WTC11 (cell line): Measurements from ENCODE around the gene KICS2. TPM values are rescaled to one million over a fixed set of nuclear protein-coding genes. Genes with fewer than 3 reads are reported as not detected.

Experiments used
- ATAC-seq: fragments of 200-7000 bp; cut with Tn5 transposase; 2 replicates; pipeline ENCODE4 v1.10.0; 2021; ENCODE audit warnings: mild to moderate bottlenecking, moderate library complexity
- CTCF ChIA-PET: fragments of 300-600 bp; sonication (Branson Sonifier 250); formaldehyde crosslinking; loops from one replicate; lab custom pipeline; 2021; ENCODE audit warnings: antibody characterized with exemption; lab: Charles Lee
- POLR2A ChIA-PET: fragments of 350-600 bp; sonication (Branson Sonifier 250); formaldehyde crosslinking; loops from one replicate; lab custom pipeline; 2021; ENCODE audit warnings: antibody characterized with exemption; lab: Charles Lee
- DNase-seq: peaks from one replicate; pipeline ENCODE4 v3.0.0; 2021; ENCODE audit warnings: low spot score
- H3K27ac Mint-ChIP-seq: 2 replicates; pipeline ENCODE4 v1.8.0; 2021; ENCODE audit warnings: mixed read lengths
- H3K27me3 Mint-ChIP-seq: 2 replicates; pipeline ENCODE4 v1.8.0; 2021; ENCODE audit warnings: low read depth, mild to moderate bottlenecking, moderate library complexity, mixed read lengths
- H3K36me3 Mint-ChIP-seq: 2 replicates; pipeline ENCODE4 v1.8.0; 2021; ENCODE audit warnings: mixed read lengths
- H3K4me1 Mint-ChIP-seq: 2 replicates; pipeline ENCODE4 v1.8.0; 2022; ENCODE audit warnings: mixed read lengths
- H3K4me3 Mint-ChIP-seq: 2 replicates; pipeline ENCODE4 v1.8.0; 2021; ENCODE audit warnings: mild to moderate bottlenecking, moderate library complexity, mixed read lengths
- H3K9me3 Mint-ChIP-seq: 2 replicates; pipeline ENCODE4 v1.8.0; 2021; ENCODE audit warnings: mixed read lengths
- CBFB ChIP-seq: sonication (generic); formaldehyde crosslinking; IDR thresholded peaks from 2 replicates; pipeline ENCODE4 v1.8.1; 2022; ENCODE audit warnings: mild to moderate bottlenecking, low read depth, missing genetic modification reagents
- CREM ChIP-seq: sonication (generic); formaldehyde crosslinking; IDR thresholded peaks from 2 replicates; pipeline ENCODE4 v1.8.1; 2022; ENCODE audit warnings: mild to moderate bottlenecking, missing genetic modification reagents, moderate library complexity
- EMX1 ChIP-seq: fragments of 250-450 bp; sonication (Bioruptor Pico); IDR thresholded peaks from 2 replicates; pipeline ENCODE4 v1.8.0; 2021; ENCODE audit warnings: mild to moderate bottlenecking
- FOXP1 ChIP-seq: sonication (generic); formaldehyde crosslinking; IDR thresholded peaks from 2 replicates; pipeline ENCODE4 v1.8.0; 2022; ENCODE audit warnings: missing genetic modification reagents, mild to moderate bottlenecking, moderate library complexity, borderline replicate concordance
- GRHL2 ChIP-seq: fragments of 250-450 bp; sonication (Bioruptor Pico); IDR thresholded peaks from 2 replicates; pipeline ENCODE4 v1.8.0; 2022; ENCODE audit warnings: mild to moderate bottlenecking, moderate library complexity; ENCODE audit not compliant: insufficient replicate concordance, severe bottlenecking
- JAZF1 ChIP-seq: fragments of 250-450 bp; sonication (Bioruptor Pico); IDR thresholded peaks from 2 replicates; pipeline ENCODE4 v1.9.0; 2021; ENCODE audit warnings: moderate library complexity, mild to moderate bottlenecking, inconsistent platforms
- KAT7 ChIP-seq: sonication (generic); formaldehyde crosslinking; IDR thresholded peaks from 2 replicates; pipeline ENCODE4 v1.8.1; 2023; ENCODE audit warnings: missing genetic modification reagents, mild to moderate bottlenecking, borderline replicate concordance
- NFYB ChIP-seq: sonication (generic); formaldehyde crosslinking; conservative IDR thresholded peaks from 2 replicates; pipeline ENCODE4 v1.8.0; 2022; ENCODE audit warnings: low read depth, missing genetic modification reagents
- TEAD4 ChIP-seq: sonication (generic); formaldehyde crosslinking; IDR thresholded peaks from 2 replicates; pipeline ENCODE4 v1.8.0; 2022; ENCODE audit warnings: mild to moderate bottlenecking, missing genetic modification reagents
- TP53 ChIP-seq: sonication (generic); formaldehyde crosslinking; IDR thresholded peaks from 2 replicates; pipeline ENCODE4 v1.8.1; 2023; ENCODE audit warnings: mild to moderate bottlenecking, missing genetic modification reagents
- total RNA-seq: library from RNA; stranded (reverse); gene quantifications from 3 replicates; pipeline ENCODE4 v1.2.3, GENCODE V29; 2021
- TF ChIP-seq, protein P1 (sequence below): fragments of 250-450 bp; sonication (Bioruptor Pico); IDR thresholded peaks from 2 replicates; pipeline ENCODE4 v1.9.0; 2021; ENCODE audit warnings: mild to moderate bottlenecking
- TF ChIP-seq, protein P2 (sequence below): sonication (generic); formaldehyde crosslinking; IDR thresholded peaks from 2 replicates; pipeline ENCODE4 v1.8.0; 2022; ENCODE audit warnings: mild to moderate bottlenecking, missing genetic modification reagents
- TF ChIP-seq, protein P3 (sequence below): sonication (generic); formaldehyde crosslinking; IDR thresholded peaks from 2 replicates; pipeline ENCODE4 v1.8.0; 2022; ENCODE audit warnings: mild to moderate bottlenecking, missing genetic modification reagents
- TF ChIP-seq, protein P4 (sequence below): fragments of 250-450 bp; sonication (Bioruptor Pico); IDR thresholded peaks from 2 replicates; pipeline ENCODE4 v1.9.0; 2021; ENCODE audit warnings: mild to moderate bottlenecking, borderline replicate concordance
- TF ChIP-seq, protein P5 (sequence below): sonication (generic); formaldehyde crosslinking; IDR thresholded peaks from 2 replicates; pipeline ENCODE4 v1.8.1; 2022; ENCODE audit warnings: mild to moderate bottlenecking, moderate library complexity, missing genetic modification reagents
- TF ChIP-seq, protein P6 (sequence below): sonication (generic); formaldehyde crosslinking; IDR thresholded peaks from 2 replicates; pipeline ENCODE4 v1.8.1; 2022; ENCODE audit warnings: missing genetic modification reagents, borderline replicate concordance
- TF ChIP-seq, protein P7 (sequence below): fragments of 250-450 bp; sonication (Bioruptor Pico); conservative IDR thresholded peaks from 2 replicates; pipeline ENCODE4 v1.9.0; 2021; ENCODE audit warnings: mild to moderate bottlenecking
- TF ChIP-seq, protein P8 (sequence below): sonication (generic); formaldehyde crosslinking; IDR thresholded peaks from 2 replicates; pipeline ENCODE4 v1.8.1; 2023; ENCODE audit warnings: mild to moderate bottlenecking, missing genetic modification reagents

The KICS2 gene
- total RNA-seq, 1 experiment from 2014 or later = 10.7 TPM

DNA sequence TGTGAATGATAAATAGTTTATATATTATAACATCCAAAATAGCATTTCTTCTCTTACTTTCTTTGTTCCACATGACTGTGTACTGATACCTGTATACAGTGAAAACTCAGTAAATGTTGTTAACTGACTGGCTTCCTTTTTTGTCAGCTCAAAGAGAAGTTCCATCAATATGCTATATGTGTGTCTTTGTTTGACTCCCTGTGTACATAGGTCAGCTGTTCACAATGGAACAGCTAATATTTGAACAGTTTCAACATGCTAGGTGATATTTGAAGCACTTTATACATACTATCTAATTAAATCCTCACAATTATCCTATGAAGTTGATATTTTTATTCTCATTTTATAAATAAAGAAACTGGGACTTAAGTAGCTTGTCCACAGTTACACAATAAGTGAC is 15.3 kb upstream of the KICS2 start (continued):
- TF ChIP-seq, protein P1, sequence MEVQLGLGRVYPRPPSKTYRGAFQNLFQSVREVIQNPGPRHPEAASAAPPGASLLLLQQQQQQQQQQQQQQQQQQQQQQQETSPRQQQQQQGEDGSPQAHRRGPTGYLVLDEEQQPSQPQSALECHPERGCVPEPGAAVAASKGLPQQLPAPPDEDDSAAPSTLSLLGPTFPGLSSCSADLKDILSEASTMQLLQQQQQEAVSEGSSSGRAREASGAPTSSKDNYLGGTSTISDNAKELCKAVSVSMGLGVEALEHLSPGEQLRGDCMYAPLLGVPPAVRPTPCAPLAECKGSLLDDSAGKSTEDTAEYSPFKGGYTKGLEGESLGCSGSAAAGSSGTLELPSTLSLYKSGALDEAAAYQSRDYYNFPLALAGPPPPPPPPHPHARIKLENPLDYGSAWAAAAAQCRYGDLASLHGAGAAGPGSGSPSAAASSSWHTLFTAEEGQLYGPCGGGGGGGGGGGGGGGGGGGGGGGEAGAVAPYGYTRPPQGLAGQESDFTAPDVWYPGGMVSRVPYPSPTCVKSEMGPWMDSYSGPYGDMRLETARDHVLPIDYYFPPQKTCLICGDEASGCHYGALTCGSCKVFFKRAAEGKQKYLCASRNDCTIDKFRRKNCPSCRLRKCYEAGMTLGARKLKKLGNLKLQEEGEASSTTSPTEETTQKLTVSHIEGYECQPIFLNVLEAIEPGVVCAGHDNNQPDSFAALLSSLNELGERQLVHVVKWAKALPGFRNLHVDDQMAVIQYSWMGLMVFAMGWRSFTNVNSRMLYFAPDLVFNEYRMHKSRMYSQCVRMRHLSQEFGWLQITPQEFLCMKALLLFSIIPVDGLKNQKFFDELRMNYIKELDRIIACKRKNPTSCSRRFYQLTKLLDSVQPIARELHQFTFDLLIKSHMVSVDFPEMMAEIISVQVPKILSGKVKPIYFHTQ (CRISPR knock-in tag) = no peak
- TF ChIP-seq, protein P2, sequence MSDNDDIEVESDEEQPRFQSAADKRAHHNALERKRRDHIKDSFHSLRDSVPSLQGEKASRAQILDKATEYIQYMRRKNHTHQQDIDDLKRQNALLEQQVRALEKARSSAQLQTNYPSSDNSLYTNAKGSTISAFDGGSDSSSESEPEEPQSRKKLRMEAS (CRISPR knock-in tag) = no peak
- TF ChIP-seq, protein P3, sequence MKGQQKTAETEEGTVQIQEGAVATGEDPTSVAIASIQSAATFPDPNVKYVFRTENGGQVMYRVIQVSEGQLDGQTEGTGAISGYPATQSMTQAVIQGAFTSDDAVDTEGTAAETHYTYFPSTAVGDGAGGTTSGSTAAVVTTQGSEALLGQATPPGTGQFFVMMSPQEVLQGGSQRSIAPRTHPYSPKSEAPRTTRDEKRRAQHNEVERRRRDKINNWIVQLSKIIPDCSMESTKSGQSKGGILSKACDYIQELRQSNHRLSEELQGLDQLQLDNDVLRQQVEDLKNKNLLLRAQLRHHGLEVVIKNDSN (CRISPR knock-in tag) = no peak
- TF ChIP-seq CBFB (CRISPR knock-in tag) = no peak
- TF ChIP-seq, protein P4, sequence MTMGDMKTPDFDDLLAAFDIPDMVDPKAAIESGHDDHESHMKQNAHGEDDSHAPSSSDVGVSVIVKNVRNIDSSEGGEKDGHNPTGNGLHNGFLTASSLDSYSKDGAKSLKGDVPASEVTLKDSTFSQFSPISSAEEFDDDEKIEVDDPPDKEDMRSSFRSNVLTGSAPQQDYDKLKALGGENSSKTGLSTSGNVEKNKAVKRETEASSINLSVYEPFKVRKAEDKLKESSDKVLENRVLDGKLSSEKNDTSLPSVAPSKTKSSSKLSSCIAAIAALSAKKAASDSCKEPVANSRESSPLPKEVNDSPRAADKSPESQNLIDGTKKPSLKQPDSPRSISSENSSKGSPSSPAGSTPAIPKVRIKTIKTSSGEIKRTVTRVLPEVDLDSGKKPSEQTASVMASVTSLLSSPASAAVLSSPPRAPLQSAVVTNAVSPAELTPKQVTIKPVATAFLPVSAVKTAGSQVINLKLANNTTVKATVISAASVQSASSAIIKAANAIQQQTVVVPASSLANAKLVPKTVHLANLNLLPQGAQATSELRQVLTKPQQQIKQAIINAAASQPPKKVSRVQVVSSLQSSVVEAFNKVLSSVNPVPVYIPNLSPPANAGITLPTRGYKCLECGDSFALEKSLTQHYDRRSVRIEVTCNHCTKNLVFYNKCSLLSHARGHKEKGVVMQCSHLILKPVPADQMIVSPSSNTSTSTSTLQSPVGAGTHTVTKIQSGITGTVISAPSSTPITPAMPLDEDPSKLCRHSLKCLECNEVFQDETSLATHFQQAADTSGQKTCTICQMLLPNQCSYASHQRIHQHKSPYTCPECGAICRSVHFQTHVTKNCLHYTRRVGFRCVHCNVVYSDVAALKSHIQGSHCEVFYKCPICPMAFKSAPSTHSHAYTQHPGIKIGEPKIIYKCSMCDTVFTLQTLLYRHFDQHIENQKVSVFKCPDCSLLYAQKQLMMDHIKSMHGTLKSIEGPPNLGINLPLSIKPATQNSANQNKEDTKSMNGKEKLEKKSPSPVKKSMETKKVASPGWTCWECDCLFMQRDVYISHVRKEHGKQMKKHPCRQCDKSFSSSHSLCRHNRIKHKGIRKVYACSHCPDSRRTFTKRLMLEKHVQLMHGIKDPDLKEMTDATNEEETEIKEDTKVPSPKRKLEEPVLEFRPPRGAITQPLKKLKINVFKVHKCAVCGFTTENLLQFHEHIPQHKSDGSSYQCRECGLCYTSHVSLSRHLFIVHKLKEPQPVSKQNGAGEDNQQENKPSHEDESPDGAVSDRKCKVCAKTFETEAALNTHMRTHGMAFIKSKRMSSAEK (CRISPR knock-in tag) = no peak
- no peak for TF ChIP-seq TEAD4

DNA sequence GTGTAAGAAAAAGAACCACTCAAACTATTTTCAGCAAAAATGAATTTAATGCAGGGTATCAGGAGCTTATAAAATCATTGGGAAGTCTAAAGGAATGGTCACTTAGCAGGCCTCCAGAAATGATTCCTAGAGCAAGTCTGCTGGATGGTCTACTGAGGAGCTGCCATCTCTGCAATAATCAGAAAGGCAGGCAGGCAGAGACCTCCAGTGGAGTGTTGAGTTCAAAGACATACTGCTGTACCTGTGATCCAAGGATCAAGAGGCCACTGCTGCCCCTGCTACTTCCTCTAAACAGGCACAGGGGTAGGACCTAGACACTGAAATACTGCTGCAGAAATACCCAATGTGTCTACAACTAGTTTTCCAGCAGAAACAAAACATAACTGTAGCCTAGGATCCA is 14.5 kb upstream of the KICS2 start:
- POLR2A ChIA-PET = no interaction called here
- CTCF ChIA-PET = interaction anchor here (1.0 to 1.3 kb wide), 2 partner anchors 393 to 397 kb away, joined by 4 read pairs; no protein-coding TSS in a partner anchor

DNA sequence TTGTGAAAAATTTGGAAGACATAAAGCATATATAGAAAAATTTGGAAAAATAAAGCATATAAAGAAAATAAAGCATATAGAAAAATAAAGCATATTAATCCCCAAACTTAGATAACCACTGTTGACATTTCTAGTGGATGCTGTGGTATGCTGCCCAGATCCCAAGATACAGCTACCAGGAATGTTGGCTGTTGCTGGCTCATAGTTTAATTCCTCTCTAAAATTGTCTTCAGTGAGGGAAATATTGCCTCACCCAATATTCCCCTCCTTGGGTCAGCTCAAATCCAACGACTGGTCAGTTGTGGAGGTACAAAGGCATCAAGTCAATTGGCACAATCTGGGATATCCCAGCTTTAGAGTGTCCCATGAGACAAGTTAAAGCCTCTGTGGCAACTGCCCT is 10.1 kb upstream of the KICS2 start:
- Mint-ChIP-seq H3K27ac (no peak overlapping the region), H3K27me3 (no peaks in the 10 kb centered on the region; the same call in 1 of the 2 replicates), H3K36me3 (no peaks in the 10 kb centered on the region), H3K9me3 (peaks cover 3% of the 10 kb centered on the region; the same call in 1 of the 2 replicates), H3K4me3 (no peak overlapping the region), H3K4me1 (0 out of 2 replicates have a peak, but pooled peaks cover 4% of the 10 kb centered on the region)
- CTCF ChIA-PET = interaction anchor here (1.6 kb wide), 1 partner anchor 24 kb away, joined by 4 read pairs; no protein-coding TSS in a partner anchor
- no peak for ATAC-seq
- POLR2A ChIA-PET = no interaction called here
- no peak for DNase-seq
- TF ChIP-seq CREM (CRISPR knock-in tag) (no peak), EMX1 (CRISPR knock-in tag) (no peak), NFYB (CRISPR knock-in tag) (no peak), TP53 (no peak), GRHL2 (CRISPR knock-in tag) (no peak), FOXP1 (CRISPR knock-in tag) (no peak), JAZF1 (CRISPR knock-in tag) (no peak)
- TF ChIP-seq, protein P5, sequence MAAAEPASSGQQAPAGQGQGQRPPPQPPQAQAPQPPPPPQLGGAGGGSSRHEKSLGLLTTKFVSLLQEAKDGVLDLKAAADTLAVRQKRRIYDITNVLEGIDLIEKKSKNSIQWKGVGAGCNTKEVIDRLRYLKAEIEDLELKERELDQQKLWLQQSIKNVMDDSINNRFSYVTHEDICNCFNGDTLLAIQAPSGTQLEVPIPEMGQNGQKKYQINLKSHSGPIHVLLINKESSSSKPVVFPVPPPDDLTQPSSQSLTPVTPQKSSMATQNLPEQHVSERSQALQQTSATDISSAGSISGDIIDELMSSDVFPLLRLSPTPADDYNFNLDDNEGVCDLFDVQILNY (CRISPR knock-in tag) = no peak
- TF ChIP-seq, protein P6, sequence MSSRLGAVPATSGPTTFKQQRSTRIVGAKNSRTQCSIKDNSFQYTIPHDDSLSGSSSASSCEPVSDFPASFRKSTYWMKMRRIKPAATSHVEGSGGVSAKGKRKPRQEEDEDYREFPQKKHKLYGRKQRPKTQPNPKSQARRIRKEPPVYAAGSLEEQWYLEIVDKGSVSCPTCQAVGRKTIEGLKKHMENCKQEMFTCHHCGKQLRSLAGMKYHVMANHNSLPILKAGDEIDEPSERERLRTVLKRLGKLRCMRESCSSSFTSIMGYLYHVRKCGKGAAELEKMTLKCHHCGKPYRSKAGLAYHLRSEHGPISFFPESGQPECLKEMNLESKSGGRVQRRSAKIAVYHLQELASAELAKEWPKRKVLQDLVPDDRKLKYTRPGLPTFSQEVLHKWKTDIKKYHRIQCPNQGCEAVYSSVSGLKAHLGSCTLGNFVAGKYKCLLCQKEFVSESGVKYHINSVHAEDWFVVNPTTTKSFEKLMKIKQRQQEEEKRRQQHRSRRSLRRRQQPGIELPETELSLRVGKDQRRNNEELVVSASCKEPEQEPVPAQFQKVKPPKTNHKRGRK (CRISPR knock-in tag) = no peak
- TF ChIP-seq, protein P7, sequence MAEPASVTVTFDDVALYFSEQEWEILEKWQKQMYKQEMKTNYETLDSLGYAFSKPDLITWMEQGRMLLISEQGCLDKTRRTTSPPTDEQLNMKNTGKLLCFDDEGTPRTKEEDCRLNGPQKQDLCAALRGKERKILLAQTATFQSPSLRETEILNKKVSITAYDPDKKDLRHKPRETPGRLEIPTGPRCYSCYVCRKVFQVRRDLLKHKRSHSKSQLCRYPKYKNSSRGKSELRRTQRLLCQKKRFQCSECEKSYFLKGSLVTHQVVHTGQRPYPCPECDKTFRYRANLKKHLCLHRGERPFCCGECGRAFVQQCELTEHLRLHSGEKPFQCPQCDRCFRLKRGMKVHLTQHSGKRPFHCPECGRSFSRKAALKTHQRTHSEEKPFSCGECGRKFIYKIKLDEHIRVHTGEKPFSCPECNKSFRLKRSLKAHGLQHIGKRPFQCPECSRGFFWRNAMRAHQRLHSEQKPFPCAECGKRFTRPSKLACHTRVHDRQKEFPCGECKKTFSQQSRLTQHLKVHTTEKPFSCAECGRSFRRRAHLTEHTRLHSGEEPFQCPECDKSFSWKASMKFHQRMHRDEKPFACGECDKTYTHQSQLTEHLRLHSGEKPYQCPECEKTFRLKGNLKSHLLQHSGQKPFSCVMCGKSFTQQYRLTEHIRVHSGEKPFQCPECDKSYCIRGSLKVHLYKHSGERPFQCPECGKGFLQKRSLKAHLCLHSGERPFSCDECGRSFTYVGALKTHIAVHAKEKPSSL (CRISPR knock-in tag) = no peak
- TF ChIP-seq, protein P8, sequence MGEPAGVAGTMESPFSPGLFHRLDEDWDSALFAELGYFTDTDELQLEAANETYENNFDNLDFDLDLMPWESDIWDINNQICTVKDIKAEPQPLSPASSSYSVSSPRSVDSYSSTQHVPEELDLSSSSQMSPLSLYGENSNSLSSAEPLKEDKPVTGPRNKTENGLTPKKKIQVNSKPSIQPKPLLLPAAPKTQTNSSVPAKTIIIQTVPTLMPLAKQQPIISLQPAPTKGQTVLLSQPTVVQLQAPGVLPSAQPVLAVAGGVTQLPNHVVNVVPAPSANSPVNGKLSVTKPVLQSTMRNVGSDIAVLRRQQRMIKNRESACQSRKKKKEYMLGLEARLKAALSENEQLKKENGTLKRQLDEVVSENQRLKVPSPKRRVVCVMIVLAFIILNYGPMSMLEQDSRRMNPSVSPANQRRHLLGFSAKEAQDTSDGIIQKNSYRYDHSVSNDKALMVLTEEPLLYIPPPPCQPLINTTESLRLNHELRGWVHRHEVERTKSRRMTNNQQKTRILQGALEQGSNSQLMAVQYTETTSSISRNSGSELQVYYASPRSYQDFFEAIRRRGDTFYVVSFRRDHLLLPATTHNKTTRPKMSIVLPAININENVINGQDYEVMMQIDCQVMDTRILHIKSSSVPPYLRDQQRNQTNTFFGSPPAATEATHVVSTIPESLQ (CRISPR knock-in tag) = no peak

More for the DNA sequence above, 14.5 kb upstream of the KICS2 start:
- H3K36me3 Mint-ChIP-seq = no peaks in the 10 kb centered on the region
- DNase-seq (no peak), ATAC-seq (peak; percentile 60; the same call in 1 of the 2 replicates)
- no peaks in the 10 kb centered on the region for H3K9me3 Mint-ChIP-seq
- no peaks in the 10 kb centered on the region for H3K27me3 Mint-ChIP-seq
- H3K27ac Mint-ChIP-seq = no peak overlapping the region
- no peak overlapping the region for H3K4me3 Mint-ChIP-seq
- TF ChIP-seq KAT7 = no peak
- 0 out of 2 replicates have a peak, but pooled peaks cover 6% of the 10 kb centered on the region for H3K4me1 Mint-ChIP-seq
